SKM-1 treated with dmso at 0.1 percent for 144 hours (cell line): ENCODE measurements around the gene UMODL1.
A peak's percentile ranks its signal among the peaks of the same experiment; 100 is the strongest.

Source experiments
- DNase-seq: peaks from one replicate; lab custom pipeline; 2025; ENCODE audit not compliant: unreplicated experiment; lab: John Stamatoyannopoulos, UW

Gene UMODL1

DNA sequence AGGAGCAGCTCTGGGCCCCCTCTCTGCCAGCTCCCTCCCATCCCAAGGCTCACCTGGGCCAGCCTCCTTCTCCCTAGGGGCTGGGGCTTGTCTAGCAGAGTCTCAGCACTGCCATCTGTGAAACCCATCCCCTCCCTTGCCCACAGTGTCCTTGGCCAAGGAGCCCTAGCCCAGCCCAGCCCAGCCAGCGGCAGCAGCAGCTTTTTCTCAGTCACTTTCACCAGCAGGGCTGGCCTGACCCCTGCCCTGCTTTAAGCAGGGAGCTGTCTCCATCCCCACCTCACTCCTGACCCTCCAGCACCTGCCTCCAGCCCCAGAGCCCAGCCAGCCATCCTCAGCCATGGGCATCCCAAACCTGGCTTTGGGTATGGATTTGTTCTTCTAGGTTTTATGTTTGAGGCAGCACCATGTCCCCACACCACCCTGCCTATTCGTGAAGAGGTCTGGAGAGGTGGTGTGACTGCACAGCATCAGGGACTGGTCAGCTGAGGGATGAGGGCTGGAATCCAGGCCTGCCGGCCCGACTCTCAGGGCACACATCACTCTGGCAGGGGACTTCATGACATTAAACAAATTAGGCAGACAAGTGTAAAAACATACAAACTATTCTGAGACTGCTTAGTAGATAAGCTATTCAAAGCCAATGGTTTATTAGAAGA lies 111.7 kb downstream of the UMODL1 start:
- DNase-seq: no peak

GRCh38 chr21:42183374-42184266 lies 112.5 kb downstream of the UMODL1 start:
- DNase-seq: no peak

- no peak for DNase-seq
Observed at GRCh38 chr21:42186591-42186990, 115.5 kb downstream of the UMODL1 start.

DNA sequence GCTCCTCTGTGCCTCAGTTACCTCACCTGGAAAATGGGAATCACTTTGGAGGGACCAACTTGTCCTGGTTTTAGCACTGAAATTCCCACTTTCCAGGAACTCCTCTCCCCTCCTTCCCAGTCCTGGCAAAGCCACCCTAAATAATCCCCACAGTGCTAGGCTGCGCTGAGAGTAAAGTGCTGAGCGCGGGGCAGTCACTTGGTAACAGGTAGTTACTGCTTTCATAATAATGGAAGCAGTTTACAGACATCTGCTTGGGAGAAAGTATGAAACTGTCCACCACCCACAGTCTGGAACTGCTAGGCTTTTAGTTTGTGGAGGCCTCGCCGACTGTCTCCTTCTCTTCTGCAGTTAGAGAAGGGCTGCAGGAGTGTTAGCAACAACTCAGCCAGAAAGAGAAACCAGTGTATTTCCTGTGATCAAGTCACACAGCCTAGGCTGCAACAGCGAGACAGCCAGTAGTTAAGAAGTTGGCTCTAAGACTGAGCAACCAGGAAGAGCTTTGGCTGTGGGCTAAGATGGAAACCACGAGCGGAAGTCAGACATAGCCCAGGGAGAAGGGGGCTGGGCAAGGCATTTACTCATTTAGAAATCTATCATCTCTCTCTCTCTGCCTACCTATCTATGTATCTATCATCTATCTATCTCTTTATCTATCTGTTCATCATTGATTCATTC lies 117.0 kb downstream of the UMODL1 start:
- DNase-seq: peak; percentile 96

DNA sequence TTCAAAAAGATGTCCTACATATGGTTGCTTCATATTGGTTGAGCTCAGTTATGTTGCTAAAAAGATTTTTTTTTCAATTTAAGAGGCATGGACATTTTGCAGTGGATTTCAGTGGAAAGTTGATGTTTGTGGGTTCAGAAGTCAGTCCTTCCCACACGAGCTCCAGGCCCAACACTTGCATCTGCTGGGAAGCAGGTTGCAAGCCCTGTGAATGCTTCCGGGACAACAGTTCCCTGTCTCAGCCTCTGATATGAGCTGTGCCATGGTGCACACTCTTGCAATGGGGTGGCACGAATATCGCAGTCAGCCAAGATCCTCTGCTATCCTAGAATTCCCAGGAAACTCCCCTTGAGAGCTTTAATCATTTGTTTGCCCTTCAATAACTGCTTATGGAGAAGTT lies 117.5 kb downstream of the UMODL1 start:
- DNase-seq: no peak

DNA sequence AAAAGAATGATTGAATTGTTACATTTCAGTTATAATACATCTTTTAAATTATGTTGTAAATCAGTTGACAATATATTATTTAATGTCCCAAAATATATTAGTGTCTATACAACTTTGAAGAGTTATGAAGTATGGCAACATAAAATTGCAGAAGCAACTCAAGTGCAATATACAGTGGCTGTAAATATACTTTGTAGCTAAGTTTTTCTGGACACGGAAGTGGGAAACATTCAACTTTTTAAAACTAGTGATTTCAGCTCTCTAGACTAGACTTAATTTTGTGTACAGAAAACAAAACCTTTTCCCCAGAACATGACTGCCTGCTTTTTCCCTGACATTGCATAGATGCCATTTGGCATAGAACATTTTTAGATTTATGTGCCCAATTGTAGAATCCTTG lies 118.3 kb downstream of the UMODL1 start:
- no peak for DNase-seq

DNA sequence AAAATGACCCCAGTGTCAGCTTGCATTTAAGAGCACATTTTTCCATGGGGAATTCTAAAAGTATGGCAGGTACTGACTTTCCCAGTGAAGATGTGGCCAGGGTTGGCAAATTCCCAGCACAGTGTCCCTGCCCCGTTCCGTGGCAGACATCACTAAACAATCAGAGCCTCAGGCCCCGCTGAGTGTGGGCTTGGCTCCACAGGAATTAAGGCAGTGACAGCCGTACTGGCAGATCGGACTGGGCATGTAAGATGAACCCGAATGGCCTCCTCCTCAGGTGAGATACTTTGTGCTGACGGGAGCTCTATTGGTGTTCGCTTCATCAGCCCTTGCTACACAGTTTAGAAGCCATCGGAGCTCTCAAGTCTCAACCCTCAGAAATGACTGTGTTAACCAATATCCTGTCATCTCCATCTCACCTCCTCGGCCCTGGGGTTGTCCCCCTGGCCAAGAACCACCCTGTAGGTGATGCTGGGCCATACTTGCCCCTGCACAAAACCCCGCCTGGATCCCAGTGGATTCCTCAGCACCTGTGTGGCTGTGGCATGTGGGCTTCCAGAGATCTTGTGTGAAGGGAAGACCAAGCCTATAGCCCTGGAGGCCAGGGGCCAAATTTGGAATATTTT lies 118.9 kb downstream of the UMODL1 start:
- DNase-seq: no peak

DNA sequence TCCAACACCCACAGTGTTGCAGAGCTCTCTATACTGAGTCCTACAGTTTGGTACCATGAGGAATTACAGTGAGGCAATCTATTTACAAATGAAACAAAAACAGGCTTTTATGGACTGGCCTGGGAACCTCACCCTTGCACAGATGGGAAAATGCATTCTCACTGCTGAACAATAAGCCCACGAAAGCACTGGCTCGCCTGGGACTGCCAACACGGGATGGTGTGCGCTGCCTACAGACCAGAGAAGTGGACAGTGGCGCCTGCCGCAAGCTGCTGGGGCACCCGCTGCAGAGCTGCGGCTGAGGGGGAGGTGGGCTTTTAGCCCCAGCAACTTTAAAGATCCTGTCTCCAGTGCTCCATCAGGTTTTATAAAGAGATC lies 119.4 kb downstream of the UMODL1 start:
- DNase-seq: no peak

- DNase-seq: no peak
Observed at GRCh38 chr21:42191064-42191463, 119.9 kb downstream of the UMODL1 start.

DNA sequence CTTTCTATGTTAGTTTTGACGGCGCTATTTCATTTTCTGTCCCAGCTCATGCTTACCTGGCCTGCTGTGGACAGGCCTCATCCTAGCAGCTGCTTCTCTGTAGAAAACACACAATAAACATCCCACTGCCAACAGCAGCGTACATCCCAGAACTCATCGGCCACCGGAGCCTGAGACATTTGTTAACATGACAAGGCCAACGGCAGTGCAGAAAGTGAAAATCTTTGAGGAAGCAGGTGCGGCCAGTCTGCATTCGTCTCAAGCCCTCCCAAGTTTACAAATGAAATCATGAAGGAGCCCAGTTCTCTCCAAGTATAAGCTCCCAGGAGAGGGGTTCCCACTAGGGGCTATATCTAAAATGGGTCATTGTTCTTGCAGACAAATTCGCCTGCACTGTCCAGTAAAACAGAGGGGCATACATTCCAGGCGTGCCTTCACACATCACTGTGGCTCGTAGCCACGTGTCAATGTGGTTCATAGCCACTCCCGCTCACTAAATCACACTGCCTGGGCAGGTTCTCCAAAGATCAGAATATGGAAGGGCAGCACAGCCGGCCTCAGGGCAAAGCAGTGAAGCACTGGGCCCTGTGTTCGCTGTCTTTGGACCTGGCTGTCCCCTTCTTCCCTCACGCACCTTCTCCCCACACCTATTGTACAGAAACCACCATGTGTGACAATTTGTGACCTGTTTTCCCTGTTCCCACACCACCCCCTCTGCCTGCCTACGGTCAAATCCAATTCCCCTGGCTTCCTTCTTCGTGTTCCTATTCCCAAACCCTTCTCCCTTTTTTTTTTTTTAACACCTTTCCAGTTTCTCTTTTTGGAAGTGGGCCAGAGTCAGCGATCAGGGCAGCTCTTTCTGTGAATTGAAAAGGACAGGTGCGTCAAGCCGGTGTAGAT lies 120.8 kb downstream of the UMODL1 start:
- DNase-seq: no peak
